ENCODE data around the gene RRM2. TPM values are rescaled to one million over a fixed set of nuclear protein-coding genes. Genes with fewer than 3 reads are reported as not detected.
"Not testable (repeated sequence)": the region's sequence is repeated elsewhere in the genome, so short reads cannot be mapped to it uniquely, and the experiment has no call there.

RRM2 gene
- total RNA-seq, 2 experiments from 2014 or later = 571 to 604 TPM

- Mint-ChIP-seq H3K36me3 (ENCODE audit: low read depth) (peaks cover 68% of the 10 kb centered on the region), H3K4me3 (no peak overlapping the region), H3K27ac (peak overlapping the region; percentile 46), H3K9me3 (ENCODE audit: insufficient read depth) (no peaks in the 10 kb centered on the region), H3K27me3 (ENCODE audit: low read depth) (no peaks in the 10 kb centered on the region), H3K4me1 (ENCODE audit: low read depth) (peaks cover 31% of the 10 kb centered on the region)
- DNase-seq (no peak), ATAC-seq (no peak)
- POLR2A ChIA-PET = interaction anchor here (0.9 kb wide), 1 partner anchor 11 kb away, joined by 3 read pairs; no protein-coding TSS in a partner anchor
- CTCF ChIA-PET = interaction anchor here (0.6 to 1.2 kb wide), 3 partner anchors 72 to 290 kb away, joined by 3 to 6 read pairs (median 5); no protein-coding TSS in a partner anchor
Measured at GRCh38 chr2:10144771-10145518, 22.4 kb downstream of the RRM2 start.

- no peak overlapping the region for H3K27ac Mint-ChIP-seq
- H3K36me3 Mint-ChIP-seq (ENCODE audit: low read depth) = peaks cover 68% of the 10 kb centered on the region
- ATAC-seq (no peak), DNase-seq (no peak)
- no peak overlapping the region for H3K4me3 Mint-ChIP-seq
- H3K27me3 Mint-ChIP-seq (ENCODE audit: low read depth) = no peaks in the 10 kb centered on the region
- H3K9me3 Mint-ChIP-seq (ENCODE audit: insufficient read depth) = no peaks in the 10 kb centered on the region
- CTCF ChIA-PET = interaction anchor here (0.6 to 1.2 kb wide), 3 partner anchors 73 to 290 kb away, joined by 3 to 6 read pairs (median 5); no protein-coding TSS in a partner anchor
- POLR2A ChIA-PET = interaction anchor here (1.6 kb wide), 1 partner anchor 19 kb away, joined by 5 read pairs; no protein-coding TSS in a partner anchor
- peaks cover 28% of the 10 kb centered on the region for H3K4me1 Mint-ChIP-seq (ENCODE audit: low read depth)
Measured at GRCh38 chr2:10145519-10146357, 23.2 kb downstream of the RRM2 start.

GRCh38 chr2:10146366-10147005 lies 23.9 kb downstream of the RRM2 start:
- Mint-ChIP-seq H3K4me1 (ENCODE audit: low read depth) (peaks cover 21% of the 10 kb centered on the region), H3K9me3 (ENCODE audit: insufficient read depth) (no peaks in the 10 kb centered on the region), H3K27me3 (ENCODE audit: low read depth) (no peaks in the 10 kb centered on the region), H3K4me3 (no peak overlapping the region), H3K27ac (no peak overlapping the region), H3K36me3 (ENCODE audit: low read depth) (peaks cover 68% of the 10 kb centered on the region)
- ChIA-PET CTCF (no interaction called here), POLR2A (interaction anchor here (1.6 kb wide), 1 partner anchor 20 kb away, joined by 5 read pairs; no protein-coding TSS in a partner anchor)
- ATAC-seq (no peak), DNase-seq (no peak)

- CTCF ChIA-PET; ATAC-seq; H3K4me3 Mint-ChIP-seq; H3K27ac Mint-ChIP-seq; H3K9me3 Mint-ChIP-seq (ENCODE audit: insufficient read depth); H3K27me3 Mint-ChIP-seq (ENCODE audit: low read depth); DNase-seq: not testable (repeated sequence)
- POLR2A ChIA-PET = interaction anchor here (1.6 kb wide), 1 partner anchor 20 kb away, joined by 5 read pairs; no protein-coding TSS in a partner anchor
- Mint-ChIP-seq H3K4me1 (ENCODE audit: low read depth) (peaks cover 14% of the 10 kb centered on the region), H3K36me3 (ENCODE audit: low read depth) (peaks cover 62% of the 10 kb centered on the region)
Measured at GRCh38 chr2:10147050-10147660, 24.6 kb downstream of the RRM2 start.

- H3K9me3 Mint-ChIP-seq (ENCODE audit: insufficient read depth) = no peaks in the 10 kb centered on the region
- peaks cover 52% of the 10 kb centered on the region for H3K36me3 Mint-ChIP-seq (ENCODE audit: low read depth)
- ChIA-PET POLR2A (no interaction called here), CTCF (interaction anchor here (0.6 to 2.2 kb wide), 3 partner anchors 159 to 514 kb away, joined by 3 to 7 read pairs (median 4); no protein-coding TSS in a partner anchor)
- no peak overlapping the region for H3K4me3 Mint-ChIP-seq
- H3K27ac Mint-ChIP-seq = no peak overlapping the region
- no peak for DNase-seq
- H3K27me3 Mint-ChIP-seq (ENCODE audit: low read depth) = no peaks in the 10 kb centered on the region
- ATAC-seq = no peak
- peaks cover 11% of the 10 kb centered on the region for H3K4me1 Mint-ChIP-seq (ENCODE audit: low read depth)
Measured at GRCh38 chr2:10148268-10148667, 25.7 kb downstream of the RRM2 start.

- Mint-ChIP-seq H3K27me3 (ENCODE audit: low read depth) (no peaks in the 10 kb centered on the region), H3K4me1 (ENCODE audit: low read depth) (peaks cover 11% of the 10 kb centered on the region), H3K9me3 (ENCODE audit: insufficient read depth) (no peaks in the 10 kb centered on the region), H3K27ac (peak overlapping the region; percentile 17), H3K4me3 (no peak overlapping the region), H3K36me3 (ENCODE audit: low read depth) (peaks cover 46% of the 10 kb centered on the region)
- CTCF ChIA-PET = interaction anchor here (2.2 kb wide), 1 partner anchor 286 kb away, joined by 7 read pairs; no protein-coding TSS in a partner anchor
- POLR2A ChIA-PET = no interaction called here
- ATAC-seq = no peak
- no peak for DNase-seq
Measured at GRCh38 chr2:10149635-10150034, 27.1 kb downstream of the RRM2 start.

GRCh38 chr2:10150436-10150835 lies 27.9 kb downstream of the RRM2 start:
- Mint-ChIP-seq H3K9me3 (ENCODE audit: insufficient read depth) (no peaks in the 10 kb centered on the region), H3K4me3 (no peak overlapping the region), H3K27ac (peak overlapping the region; percentile 61), H3K4me1 (ENCODE audit: low read depth) (peaks cover 11% of the 10 kb centered on the region), H3K27me3 (ENCODE audit: low read depth) (no peaks in the 10 kb centered on the region), H3K36me3 (ENCODE audit: low read depth) (peaks cover 39% of the 10 kb centered on the region)
- no peak for DNase-seq
- POLR2A ChIA-PET = no interaction called here
- no peak for ATAC-seq
- CTCF ChIA-PET = no interaction called here

GRCh38 chr2:10151462-10151861 lies 28.9 kb downstream of the RRM2 start:
- peaks cover 11% of the 10 kb centered on the region for H3K4me1 Mint-ChIP-seq (ENCODE audit: low read depth)
- H3K27me3 Mint-ChIP-seq (ENCODE audit: low read depth) = no peaks in the 10 kb centered on the region
- no peak overlapping the region for H3K27ac Mint-ChIP-seq
- no peaks in the 10 kb centered on the region for H3K9me3 Mint-ChIP-seq (ENCODE audit: insufficient read depth)
- CTCF ChIA-PET = no interaction called here
- POLR2A ChIA-PET = no interaction called here
- no peak for DNase-seq
- H3K4me3 Mint-ChIP-seq = no peak overlapping the region
- ATAC-seq = no peak
- peaks cover 43% of the 10 kb centered on the region for H3K36me3 Mint-ChIP-seq (ENCODE audit: low read depth)

- no peak overlapping the region for H3K4me3 Mint-ChIP-seq
- H3K27ac Mint-ChIP-seq = no peak overlapping the region
- H3K4me1 Mint-ChIP-seq (ENCODE audit: low read depth) = peaks cover 20% of the 10 kb centered on the region
- ChIA-PET POLR2A (interaction anchor here (0.7 to 1.8 kb wide), 2 partner anchors 8 to 466 kb away, joined by 3 to 7 read pairs; no protein-coding TSS in a partner anchor), CTCF (interaction anchor here (1.2 to 4.5 kb wide), 3 partner anchors 251 to 278 kb away, joined by 3 to 28 read pairs (median 10); no protein-coding TSS in a partner anchor)
- H3K36me3 Mint-ChIP-seq (ENCODE audit: low read depth) = peaks cover 43% of the 10 kb centered on the region
- no peak for DNase-seq
- no peak for ATAC-seq
- no peaks in the 10 kb centered on the region for H3K27me3 Mint-ChIP-seq (ENCODE audit: low read depth)
- no peaks in the 10 kb centered on the region for H3K9me3 Mint-ChIP-seq (ENCODE audit: insufficient read depth)
Measured at GRCh38 chr2:10157293-10157692, 34.8 kb downstream of the RRM2 start.

- POLR2A ChIA-PET = interaction anchor here (0.6 kb wide), 1 partner anchor 643 kb away, joined by 3 read pairs; no protein-coding TSS in a partner anchor
- no peak for ATAC-seq
- H3K4me1 Mint-ChIP-seq (ENCODE audit: low read depth) = peaks cover 21% of the 10 kb centered on the region
- CTCF ChIA-PET = interaction anchor here (1.2 to 5.4 kb wide), 5 partner anchors 17 to 276 kb away, joined by 3 to 28 read pairs (median 7); no protein-coding TSS in a partner anchor
- H3K27ac Mint-ChIP-seq = peak overlapping the region; percentile 57
- no peaks in the 10 kb centered on the region for H3K27me3 Mint-ChIP-seq (ENCODE audit: low read depth)
- DNase-seq = no peak
- H3K9me3 Mint-ChIP-seq (ENCODE audit: insufficient read depth) = no peaks in the 10 kb centered on the region
- peaks cover 41% of the 10 kb centered on the region for H3K36me3 Mint-ChIP-seq (ENCODE audit: low read depth)
- H3K4me3 Mint-ChIP-seq = no peak overlapping the region
Measured at GRCh38 chr2:10158681-10159080, 36.1 kb downstream of the RRM2 start.

- Mint-ChIP-seq H3K4me1 (ENCODE audit: low read depth) (peaks cover 25% of the 10 kb centered on the region), H3K27me3 (ENCODE audit: low read depth) (no peaks in the 10 kb centered on the region), H3K9me3 (ENCODE audit: insufficient read depth) (no peaks in the 10 kb centered on the region), H3K27ac (peak overlapping the region; percentile 88), H3K4me3 (no peak overlapping the region), H3K36me3 (ENCODE audit: low read depth) (peaks cover 42% of the 10 kb centered on the region)
- DNase-seq = no peak
- POLR2A ChIA-PET = no interaction called here
- CTCF ChIA-PET = interaction anchor here (1.9 to 5.4 kb wide), 4 partner anchors 17 to 276 kb away, joined by 7 to 28 read pairs (median 12); no protein-coding TSS in a partner anchor
- ATAC-seq = no peak
Measured at GRCh38 chr2:10159086-10159485, 36.5 kb downstream of the RRM2 start.

Measured in activated CD8-positive, alpha-beta T cell treated with anti-CD3 and anti-CD28 coated beads, Interleukin-2, amount 10 ng/mL, durations not matched to agents 7 days and 5 days (primary cell).